Smooth muscle cell (in vitro differentiated cells): Measurements from ENCODE around the gene NPSR1. TPM values are rescaled to one million over a fixed set of nuclear protein-coding genes. Genes with fewer than 3 reads are reported as not detected.
"Not testable (repeated sequence)": the region's sequence is repeated elsewhere in the genome, so short reads cannot be mapped to it uniquely, and the experiment has no call there.

Experiments
- DNase-seq: peaks from one replicate; lab custom pipeline; 2025; ENCODE audit not compliant: unreplicated experiment; lab: John Stamatoyannopoulos, UW
- H2AFZ ChIP-seq: fragments of 200-600 bp; sonication (generic); 2 replicates; pipeline ENCODE4 v1.6.0; 2016; ENCODE audit warnings: antibody characterized with exemption, low read depth, mild to moderate bottlenecking
- H3F3A ChIP-seq: fragments of 200-600 bp; sonication (generic); 2 replicates; pipeline ENCODE4 v1.6.0; 2017; ENCODE audit warnings: antibody characterized with exemption, low read depth
- H3K27ac ChIP-seq: fragments of 200-600 bp; sonication (generic); 2 replicates; pipeline ENCODE4 v1.5.1; 2016; ENCODE audit warnings: low read depth, mild to moderate bottlenecking
- H3K27me3 ChIP-seq: fragments of 200-600 bp; sonication (generic); 2 replicates; pipeline ENCODE4 v1.6.1; 2016; ENCODE audit warnings: low read depth, mild to moderate bottlenecking
- H3K36me3 ChIP-seq: fragments of 200-600 bp; sonication (generic); 2 replicates; pipeline ENCODE4 v1.5.1; 2016; ENCODE audit warnings: low read depth
- H3K4me1 ChIP-seq: fragments of 200-600 bp; sonication (generic); 2 replicates; pipeline ENCODE4 v1.5.1; 2016; ENCODE audit warnings: low read depth
- H3K4me2 ChIP-seq: fragments of 200-600 bp; sonication (generic); 2 replicates; pipeline ENCODE4 v1.6.0; 2016; ENCODE audit warnings: mild to moderate bottlenecking
- H3K4me3 ChIP-seq: fragments of 200-600 bp; sonication (generic); 2 replicates; pipeline ENCODE4 v1.5.1; 2016; ENCODE audit warnings: mild to moderate bottlenecking
- H3K79me2 ChIP-seq: fragments of 200-600 bp; sonication (generic); 2 replicates; pipeline ENCODE4 v1.6.0; 2016; ENCODE audit warnings: low read depth, mild to moderate bottlenecking
- H3K9ac ChIP-seq: fragments of 200-600 bp; sonication (generic); 2 replicates; pipeline ENCODE4 v1.6.0; 2016; ENCODE audit warnings: low read depth
- H3K9me3 ChIP-seq: fragments of 200-600 bp; sonication (generic); replicated peaks from 2 replicates; pipeline ENCODE4 v1.5.1; 2016; ENCODE audit warnings: low read depth
- H4K20me1 ChIP-seq: fragments of 200-600 bp; sonication (generic); 2 replicates; pipeline ENCODE4 v1.6.0; 2016; ENCODE audit warnings: low read depth
- CTCF ChIP-seq: fragments of 200-600 bp; sonication (generic); IDR thresholded peaks from 2 replicates; pipeline ENCODE4 v1.5.1; 2017; ENCODE audit warnings: borderline replicate concordance, mild to moderate bottlenecking, antibody characterized with exemption; ENCODE audit not compliant: insufficient read depth, poor library complexity, severe bottlenecking
- WGBS: methylation state at CpG from one replicate; pipeline ENCODE4 v1.1.7; 2016; ENCODE audit warnings: low lambda C conversion rate; 5-methylcytosine and 5-hydroxymethylcytosine counted together
- polyA plus RNA-seq: library from polyadenylated mRNA; unstranded; fragments of >200 nt; fragmentation: Nextera tagmentation; extraction: Ambion mirVana; gene quantifications from 2 replicates; pipeline ENCODE4 v1.2.1, GENCODE V29; 2016
- total RNA-seq: library from RNA; depleted of rRNA; stranded (reverse); fragments of >200 nt; gene quantifications from 2 replicates; pipeline ENCODE4 v1.2.3, GENCODE V29; 2014

The NPSR1 gene
- total and polyA plus RNA-seq, 2 experiments from 2014 or later, result not detected

DNA sequence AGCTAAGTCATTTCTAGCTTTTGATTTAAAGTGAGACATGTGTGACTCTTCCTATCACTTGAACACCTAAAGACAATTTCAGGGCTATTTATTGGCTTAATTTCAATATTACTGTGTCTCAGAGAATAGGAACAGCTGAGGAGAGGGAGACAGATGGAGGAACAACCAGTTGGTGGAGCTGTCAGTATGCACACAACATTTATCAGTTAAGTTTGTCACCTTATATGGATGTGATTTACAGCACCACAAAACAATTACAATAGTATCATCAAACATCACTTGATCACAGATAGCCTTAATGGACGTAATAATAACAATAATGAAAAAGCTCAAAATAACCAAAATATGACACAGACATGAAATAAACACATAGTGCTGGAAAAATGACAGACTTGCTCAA is 129.6 kb downstream of the NPSR1 start:
- no peaks in the 10 kb centered on the region for H3K27me3 ChIP-seq
- H3F3A ChIP-seq, result no peaks in the 10 kb centered on the region
- no peak for DNase-seq
- no peaks in the 10 kb centered on the region for H3K36me3 ChIP-seq
- H3K4me2 ChIP-seq, result no peak overlapping the region
- WGBS, result 69% methylated on average over 1 of the region's 1 CpG
- no peaks in the 10 kb centered on the region for H3K79me2 ChIP-seq
- no peak overlapping the region for H2AFZ ChIP-seq
- no peak for TF ChIP-seq CTCF
- H4K20me1 ChIP-seq, result no peaks in the 10 kb centered on the region
- H3K4me1 ChIP-seq, result no peaks in the 10 kb centered on the region
- H3K9me3 ChIP-seq, result peaks cover 5% of the 10 kb centered on the region
- H3K9ac ChIP-seq, result no peak overlapping the region
- H3K27ac ChIP-seq, result no peak overlapping the region
- no peak overlapping the region for H3K4me3 ChIP-seq

- Histone ChIP-seq H3K27me3 (no peaks in the 10 kb centered on the region), H3K27ac (no peak overlapping the region), H4K20me1 (no peaks in the 10 kb centered on the region), H3K9me3 (no peaks in the 10 kb centered on the region), H3F3A (no peaks in the 10 kb centered on the region), H3K4me3 (no peak overlapping the region), H3K4me1 (no peaks in the 10 kb centered on the region), H2AFZ (no peak overlapping the region), H3K4me2 (no peak overlapping the region), H3K36me3 (no peaks in the 10 kb centered on the region), H3K79me2 (no peaks in the 10 kb centered on the region), H3K9ac (no peak overlapping the region)
- WGBS, result 86% methylated on average over 2 of the region's 2 CpGs
- DNase-seq, result no peak
- TF ChIP-seq CTCF, result no peak
Measured at GRCh38 chr7:34806831-34807230, 148.8 kb downstream of the NPSR1 start.

- DNase-seq, result no peak
- Histone ChIP-seq H3K36me3 (no peaks in the 10 kb centered on the region), H3K79me2 (no peaks in the 10 kb centered on the region), H3K4me2 (no peak overlapping the region), H3K4me3 (no peak overlapping the region), H3K4me1 (no peaks in the 10 kb centered on the region), H3K27me3 (no peaks in the 10 kb centered on the region), H3K9ac (no peak overlapping the region), H4K20me1 (no peaks in the 10 kb centered on the region), H3F3A (no peaks in the 10 kb centered on the region), H3K27ac (no peak overlapping the region), H3K9me3 (no peaks in the 10 kb centered on the region), H2AFZ (no peak overlapping the region)
- no peak for TF ChIP-seq CTCF
- WGBS, result 87% methylated on average over 7 of the region's 7 CpGs
Measured at GRCh38 chr7:34807548-34808340, 149.7 kb downstream of the NPSR1 start.

GRCh38 chr7:34814203-34814842 is 156.3 kb downstream of the NPSR1 start:
- H3K4me2 ChIP-seq, H2AFZ ChIP-seq, H3K27me3 ChIP-seq, H3K4me1 ChIP-seq, H3K4me3 ChIP-seq, H3K79me2 ChIP-seq, H3K27ac ChIP-seq, H3K9me3 ChIP-seq, H3K36me3 ChIP-seq, H3K9ac ChIP-seq, H3F3A ChIP-seq, H4K20me1 ChIP-seq, DNase-seq: not testable (repeated sequence)
- WGBS, result 60% methylated on average over 7 of the region's 7 CpGs
